ENCODE data around the gene TMEM44. TPM values are rescaled to one million over a fixed set of nuclear protein-coding genes. Genes with fewer than 3 reads are reported as not detected.
A peak's percentile ranks its signal among the peaks of the same experiment; 100 is the strongest.

Gene TMEM44
- total and polyA plus RNA-seq, 12 donors, result 1.3 to 20.4 (median 7.3) TPM

GRCh38 chr3:194637541-194638400 lies 4.6 kb upstream of the TMEM44 start:
- no peak overlapping the region for H3K4me3 ChIP-seq
- 85 to 88% (median 87%) methylated on average over 20 to 22 of the region's 22 CpGs for WGBS, 4 donors
- H3K4me1 ChIP-seq (replicated peaks in 1 of 2), result no peaks in the 10 kb centered on the region
- H3K36me3 ChIP-seq (replicated peaks in 1 of 2), result peaks cover 0 to 26% of the 10 kb centered on the region in 2 donors
- H3K9me3 ChIP-seq (replicated peaks in 1 of 3), result no peaks in the 10 kb centered on the region
- H3K27ac ChIP-seq, result no peak overlapping the region
- DNase-seq, result peak in 2 of 7 donors; percentile 3 to 45
- TF ChIP-seq, protein P1, sequence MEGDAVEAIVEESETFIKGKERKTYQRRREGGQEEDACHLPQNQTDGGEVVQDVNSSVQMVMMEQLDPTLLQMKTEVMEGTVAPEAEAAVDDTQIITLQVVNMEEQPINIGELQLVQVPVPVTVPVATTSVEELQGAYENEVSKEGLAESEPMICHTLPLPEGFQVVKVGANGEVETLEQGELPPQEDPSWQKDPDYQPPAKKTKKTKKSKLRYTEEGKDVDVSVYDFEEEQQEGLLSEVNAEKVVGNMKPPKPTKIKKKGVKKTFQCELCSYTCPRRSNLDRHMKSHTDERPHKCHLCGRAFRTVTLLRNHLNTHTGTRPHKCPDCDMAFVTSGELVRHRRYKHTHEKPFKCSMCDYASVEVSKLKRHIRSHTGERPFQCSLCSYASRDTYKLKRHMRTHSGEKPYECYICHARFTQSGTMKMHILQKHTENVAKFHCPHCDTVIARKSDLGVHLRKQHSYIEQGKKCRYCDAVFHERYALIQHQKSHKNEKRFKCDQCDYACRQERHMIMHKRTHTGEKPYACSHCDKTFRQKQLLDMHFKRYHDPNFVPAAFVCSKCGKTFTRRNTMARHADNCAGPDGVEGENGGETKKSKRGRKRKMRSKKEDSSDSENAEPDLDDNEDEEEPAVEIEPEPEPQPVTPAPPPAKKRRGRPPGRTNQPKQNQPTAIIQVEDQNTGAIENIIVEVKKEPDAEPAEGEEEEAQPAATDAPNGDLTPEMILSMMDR (IDR thresholded peaks at IDR 0.05), result no peak
- TF ChIP-seq POLR2A (IDR thresholded peaks at IDR 0.05), result no peak
- intact Hi-C loops (cut with DNase I), result no loop called here
- no peaks in the 10 kb centered on the region for H3K27me3 ChIP-seq

- TF ChIP-seq, protein P1 (IDR thresholded peaks at IDR 0.05), result no peak
- no peak for TF ChIP-seq POLR2A (IDR thresholded peaks at IDR 0.05)
- Histone ChIP-seq H3K4me3 (no peak overlapping the region), H3K27me3 (no peaks in the 10 kb centered on the region), H3K4me1 (replicated peaks in 1 of 2) (no peaks in the 10 kb centered on the region), H3K36me3 (replicated peaks in 1 of 2) (peaks cover 0 to 23% of the 10 kb centered on the region in 2 donors), H3K27ac (no peak overlapping the region), H3K9me3 (replicated peaks in 1 of 3) (no peaks in the 10 kb centered on the region)
- peak in 1 of 7 donors; percentile 30 for DNase-seq
- WGBS, 4 donors, result 68 to 79% (median 77%) methylated on average over 3 of the region's 3 CpGs
- intact Hi-C loops (cut with DNase I), result no loop called here
Measured at GRCh38 chr3:194637066-194637465, 3.8 kb upstream of the TMEM44 start.

GRCh38 chr3:194632809-194633348 lies 340 bp downstream of the TMEM44 start:
- peak overlapping the region in 2 of 4 donors; percentile 56 to 88 for H3K4me3 ChIP-seq
- no peaks in the 10 kb centered on the region for H3K27me3 ChIP-seq
- TF ChIP-seq, protein P1 (IDR thresholded peaks at IDR 0.05), result no peak
- no peak for TF ChIP-seq POLR2A (IDR thresholded peaks at IDR 0.05)
- H3K4me1 ChIP-seq (replicated peaks in 1 of 2), result no peaks in the 10 kb centered on the region
- intact Hi-C loops (cut with DNase I), result no loop called here
- H3K27ac ChIP-seq, result peak overlapping the region in 2 of 5 donors; percentile 22 to 74
- 0 to 6% (median 1%) methylated on average over 5 to 56 of the region's 56 CpGs for WGBS, 4 donors
- no peaks in the 10 kb centered on the region for H3K36me3 ChIP-seq (replicated peaks in 1 of 2)
- no peaks in the 10 kb centered on the region for H3K9me3 ChIP-seq (replicated peaks in 1 of 3)
- DNase-seq, result peak; percentile 21 to 66 (median 30)

GRCh38 chr3:194632226-194632808 lies 902 bp downstream of the TMEM44 start:
- Histone ChIP-seq H3K4me3 (peak overlapping the region in 1 of 4 donors; percentile 88), H3K36me3 (replicated peaks in 1 of 2) (no peaks in the 10 kb centered on the region), H3K9me3 (replicated peaks in 1 of 3) (no peaks in the 10 kb centered on the region), H3K4me1 (replicated peaks in 1 of 2) (no peaks in the 10 kb centered on the region), H3K27ac (peak overlapping the region in 1 of 5 donors; percentile 74), H3K27me3 (no peaks in the 10 kb centered on the region)
- WGBS, 4 donors, result 46 to 84% (median 69%) methylated on average over 4 to 11 of the region's 11 CpGs
- intact Hi-C loops (cut with DNase I), result no loop called here
- DNase-seq, result peak in 2 of 7 donors; percentile 10 to 45
- no peak for TF ChIP-seq POLR2A (IDR thresholded peaks at IDR 0.05)
- TF ChIP-seq, protein P1 (IDR thresholded peaks at IDR 0.05), result no peak
